ENCODE results near the gene CSPG4.
"Not testable (repeated sequence)": the region's sequence is repeated elsewhere in the genome, so short reads cannot be mapped to it uniquely, and the experiment has no call there.

DNA sequence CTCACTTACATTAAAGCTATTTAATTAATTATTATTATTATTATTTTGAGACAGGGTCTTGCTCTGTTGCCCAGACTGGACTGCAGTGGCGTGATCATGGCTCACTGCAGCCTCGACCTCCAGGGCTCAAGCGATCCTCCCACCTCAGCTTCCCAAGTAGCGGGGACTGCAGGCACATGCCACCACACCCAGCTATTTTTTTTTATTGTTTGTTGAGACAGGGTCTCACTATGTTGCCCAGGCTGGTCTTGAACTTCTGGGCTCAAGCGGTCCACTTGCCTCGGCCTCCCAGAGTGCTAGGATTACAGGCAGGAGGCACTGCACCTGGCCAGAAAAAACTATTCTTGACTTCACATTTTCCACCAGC is 34.3 kb downstream of the CSPG4 start:
- not testable (repeated sequence) for TF ChIP-seq YY1 (IDR thresholded peaks at IDR 0.05; ENCODE audit: insufficient read depth, insufficient read length); SUZ12 (IDR thresholded peaks at IDR 0.05; ENCODE audit: extremely low read depth, insufficient read depth, insufficient read length); ZNF274 (IDR thresholded peaks at IDR 0.05; ENCODE audit: low read depth, low read length)

Data from NT2/D1 (cell line).